GM19035 (cell line): ENCODE results near the gene SPATA25.

Source experiments
- ATAC-seq: cut with Tn5 transposase; IDR thresholded peaks from one replicate; pipeline ENCODE4 v1.9.1; 2021; ENCODE audit not compliant: unreplicated experiment

SPATA25 gene

GRCh38 chr20:45867136-45867818, 20.1 kb downstream of the SPATA25 start:
- no peak for ATAC-seq

GRCh38 chr20:45866454-45866853, 21.0 kb downstream of the SPATA25 start:
- ATAC-seq, result no peak

- ATAC-seq, result no peak
Observed at GRCh38 chr20:45863543-45864470, 23.6 kb downstream of the SPATA25 start.

GRCh38 chr20:45861221-45862075, 26.0 kb downstream of the SPATA25 start:
- ATAC-seq, result no peak

GRCh38 chr20:45860560-45861220, 26.7 kb downstream of the SPATA25 start:
- no peak for ATAC-seq

- no peak for ATAC-seq
Observed at GRCh38 chr20:45859916-45860315, 27.5 kb downstream of the SPATA25 start.

GRCh38 chr20:45857882-45858216, 29.6 kb downstream of the SPATA25 start:
- ATAC-seq, result peak; percentile 25

- ATAC-seq, result peak; percentile 98
Observed at GRCh38 chr20:45857114-45857881, 30.1 kb downstream of the SPATA25 start, which contains the start of the genes ACOT8 and ZSWIM3. Gene ACOT8, minus strand, starts transcription at chr20:45857392. Its CDS starts 77 bp downstream, at chr20:45857315. Gene ZSWIM3, plus strand, starts transcription at chr20:45857614. Its CDS starts 212 bp downstream, at chr20:45857826.

GRCh38 chr20:45853484-45853883, 33.9 kb downstream of the SPATA25 start:
- no peak for ATAC-seq

- ATAC-seq, result no peak
Observed at GRCh38 chr20:45852326-45852725, 35.1 kb downstream of the SPATA25 start.

GRCh38 chr20:45851501-45851900, 35.9 kb downstream of the SPATA25 start:
- no peak for ATAC-seq

- no peak for ATAC-seq
Observed at GRCh38 chr20:45850926-45851325, 36.5 kb downstream of the SPATA25 start.

GRCh38 chr20:45850238-45850637, 37.2 kb downstream of the SPATA25 start:
- no peak for ATAC-seq

GRCh38 chr20:45848969-45849582, 38.3 kb downstream of the SPATA25 start:
- ATAC-seq, result no peak

- no peak for ATAC-seq
Observed at GRCh38 chr20:45848421-45848820, 39.0 kb downstream of the SPATA25 start.

- ATAC-seq, result no peak
Observed at GRCh38 chr20:45845452-45845851, 42.0 kb downstream of the SPATA25 start.

GRCh38 chr20:45843506-45843905, 43.9 kb downstream of the SPATA25 start:
- ATAC-seq, result no peak

- no peak for ATAC-seq
Observed at GRCh38 chr20:45842169-45842812, 45.1 kb downstream of the SPATA25 start.
